ENCODE measurements around the gene EIF1. TPM values are rescaled to one million over a fixed set of nuclear protein-coding genes. Genes with fewer than 3 reads are reported as not detected.

Gene EIF1
- total RNA-seq (2022; extraction: Qiagen RNA extraction; ENCODE audit: low read depth), result 1,218 to 1,665 TPM (median 1,423 TPM) in 5 replicates

DNA sequence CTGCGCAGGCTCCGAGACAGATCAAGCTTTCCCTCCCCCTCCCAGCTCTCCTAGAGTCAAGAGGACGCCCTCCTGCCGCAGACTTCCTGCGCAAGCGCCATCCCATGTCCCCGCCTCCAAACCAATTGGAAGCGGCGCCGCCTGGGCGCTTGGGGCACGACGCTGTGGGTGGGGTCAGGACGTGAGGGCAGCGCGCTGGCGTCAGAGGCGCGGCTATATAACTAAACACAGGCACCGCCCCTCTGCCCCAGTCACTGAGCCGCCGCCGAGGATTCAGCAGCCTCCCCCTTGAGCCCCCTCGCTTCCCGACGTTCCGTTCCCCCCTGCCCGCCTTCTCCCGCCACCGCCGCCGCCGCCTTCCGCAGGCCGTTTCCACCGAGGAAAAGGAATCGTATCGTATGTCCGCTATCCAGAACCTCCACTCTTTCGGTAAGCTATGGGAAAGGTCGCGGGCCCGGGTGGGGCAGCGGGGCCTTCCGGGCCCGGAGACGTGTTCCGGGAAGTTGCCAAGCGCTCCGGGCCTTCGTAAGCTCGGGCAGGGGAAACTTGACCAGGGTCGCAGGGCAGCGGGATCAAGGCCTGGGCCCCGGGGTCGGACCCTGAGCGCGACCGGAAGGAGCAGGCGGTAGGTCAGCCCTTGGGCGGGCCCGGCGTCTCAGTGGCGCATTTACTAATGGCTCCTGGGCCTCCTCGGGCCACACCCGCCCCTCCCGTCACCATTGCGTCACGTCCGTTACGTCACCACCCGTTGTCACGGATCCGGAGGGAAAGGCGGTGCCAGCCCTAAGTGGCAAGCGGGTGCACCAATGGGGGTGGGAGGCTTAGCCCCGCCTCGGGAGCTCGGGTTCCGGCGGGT, at the start of gene EIF1:
Gene EIF1, plus strand, starts transcription at position 245 of the 856 bp plus-strand sequence. Its CDS starts 154 bp downstream, at position 399.

DNA sequence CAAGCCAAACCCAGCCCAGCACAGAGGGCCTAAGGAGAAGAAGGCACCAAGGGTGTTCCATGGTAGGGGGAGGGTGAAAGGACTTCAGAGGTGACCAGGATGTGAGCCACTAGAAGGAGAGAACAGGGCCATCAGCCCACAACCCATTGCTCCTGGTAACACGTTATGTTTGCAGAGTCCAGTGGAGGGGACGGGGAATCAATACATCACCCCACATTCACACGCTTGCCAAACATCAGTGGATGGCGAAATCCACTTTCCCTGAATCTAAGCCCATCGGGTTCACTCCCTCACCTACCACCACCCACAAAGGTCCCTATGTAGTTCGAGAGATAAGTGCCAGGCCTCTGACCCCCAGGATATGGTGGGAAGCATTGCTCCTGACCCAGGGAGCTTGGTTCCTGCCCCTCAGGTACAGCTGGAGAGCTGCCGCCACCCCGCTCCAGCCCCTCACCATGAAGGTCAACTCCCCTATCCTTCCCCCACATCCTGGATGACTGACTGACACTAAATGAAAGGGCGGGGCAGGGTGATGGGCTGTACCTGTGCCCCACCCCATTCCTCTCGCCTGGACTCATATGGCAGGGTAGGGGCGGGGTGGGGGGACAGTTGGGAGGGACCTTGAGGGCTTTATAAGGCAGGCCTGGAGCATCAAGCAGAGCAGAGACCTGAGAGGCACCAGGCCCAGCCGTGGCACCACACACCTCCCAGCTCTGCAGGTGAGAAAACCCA, 23.1 kb downstream of the EIF1 start, which contains the start of gene GAST:
Gene GAST, plus strand, starts transcription at position 663 of the 732 bp plus-strand sequence. CDS start 3,106 bp downstream, outside the sequence.

DNA sequence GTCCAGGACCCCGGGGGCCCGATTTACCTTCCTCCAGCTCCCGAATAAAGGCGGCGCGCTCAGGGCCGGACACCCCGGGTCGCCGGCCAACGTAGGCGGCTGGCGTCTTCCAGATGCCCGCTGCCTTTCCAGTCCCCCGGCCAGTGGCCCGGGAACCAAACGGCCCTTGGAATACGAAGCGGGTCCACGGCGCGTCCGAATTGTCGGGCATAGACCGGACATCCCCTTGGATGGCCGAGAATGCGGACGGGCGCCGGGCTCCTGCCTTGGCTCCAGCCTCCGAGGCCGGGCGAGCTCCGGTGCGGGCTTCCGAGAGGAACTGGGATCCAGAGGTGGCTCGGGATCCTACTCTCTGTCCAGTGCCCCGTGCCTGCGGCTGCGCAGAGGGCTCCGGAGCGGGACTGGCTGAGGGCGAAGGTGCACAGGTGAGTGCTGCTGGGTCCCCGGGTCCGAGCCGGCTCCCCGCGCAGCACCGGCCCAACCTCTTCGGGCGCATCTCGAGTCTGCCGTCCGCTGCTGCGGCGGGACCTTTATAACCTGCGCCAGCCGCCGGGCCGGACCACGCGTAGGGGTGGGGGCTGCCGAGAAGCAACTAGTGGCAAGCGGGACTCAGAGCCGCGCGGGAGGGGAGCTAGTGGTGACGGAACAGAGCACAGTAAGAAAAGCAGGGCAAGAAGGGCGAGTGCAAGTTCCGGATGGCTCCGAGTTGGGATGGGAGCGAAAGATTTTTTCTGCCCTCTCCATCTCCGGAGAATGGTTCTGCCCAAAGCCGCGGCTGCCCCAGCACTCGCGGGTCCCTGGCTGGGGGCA, 45.7 kb downstream of the EIF1 start, which contains the start of gene HAP1:
Gene HAP1, minus strand, starts transcription at position 505 of the 810 bp plus-strand sequence. Its CDS starts 9 bp downstream, at position 496.

Other genes starting within 250 kb of the EIF1 start
- not detected in 5 replicates for gene KRT38, start 247.9 kb upstream of the EIF1 start, total RNA-seq (2022; extraction: Qiagen RNA extraction; ENCODE audit: low read depth)
- gene KRT32, start 221.5 kb upstream of the EIF1 start, total RNA-seq (2022; extraction: Qiagen RNA extraction; ENCODE audit: low read depth), result 0.06 to 0.08 TPM in 2 of 5 replicates, not detected in the others
- gene KRT35, start 207.7 kb upstream of the EIF1 start, total RNA-seq (2022; extraction: Qiagen RNA extraction; ENCODE audit: low read depth), result not detected in 5 replicates
- gene KRT36, start 199.0 kb upstream of the EIF1 start, total RNA-seq (2022; extraction: Qiagen RNA extraction; ENCODE audit: low read depth), result not detected in 5 replicates
- 0.16 to 0.30 TPM (median 0.20 TPM) in 5 replicates for gene KRT13, start 183.3 kb upstream of the EIF1 start, total RNA-seq (2022; extraction: Qiagen RNA extraction; ENCODE audit: low read depth)
- gene KRT15, start 170.0 kb upstream of the EIF1 start, total RNA-seq (2022; extraction: Qiagen RNA extraction; ENCODE audit: low read depth), result 3.5 to 6.2 TPM (median 5.4 TPM) in 5 replicates
- gene KRT19, start 160.6 kb upstream of the EIF1 start, total RNA-seq (2022; extraction: Qiagen RNA extraction; ENCODE audit: low read depth), result 43.9 to 68.3 TPM (median 57.0 TPM) in 5 replicates
- gene KRT9, start 116.8 kb upstream of the EIF1 start, total RNA-seq (2022; extraction: Qiagen RNA extraction; ENCODE audit: low read depth), result not detected in 5 replicates
- gene KRT14, start 102.0 kb upstream of the EIF1 start, total RNA-seq (2022; extraction: Qiagen RNA extraction; ENCODE audit: low read depth), result 0.14 to 0.30 TPM (median 0.16 TPM) in 3 of 5 replicates, not detected in the others
- 0.43 to 0.96 TPM (median 0.73 TPM) in 5 replicates for gene KRT16, start 76.1 kb upstream of the EIF1 start, total RNA-seq (2022; extraction: Qiagen RNA extraction; ENCODE audit: low read depth)
- 0.77 to 1.2 TPM (median 1.1 TPM) in 5 replicates for gene KRT17, start 64.3 kb upstream of the EIF1 start, total RNA-seq (2022; extraction: Qiagen RNA extraction; ENCODE audit: low read depth)
- gene GAST, start 23.4 kb downstream of the EIF1 start, total RNA-seq (2022; extraction: Qiagen RNA extraction; ENCODE audit: low read depth), result 0.14 TPM in 1 of 5 replicates, not detected in the others
- gene HAP1, start 45.8 kb downstream of the EIF1 start, total RNA-seq (2022; extraction: Qiagen RNA extraction; ENCODE audit: low read depth), result 1.2 to 1.9 TPM (median 1.7 TPM) in 5 replicates
- 84.4 to 128 TPM (median 119 TPM) in 5 replicates for gene JUP, start 97.8 kb downstream of the EIF1 start, total RNA-seq (2022; extraction: Qiagen RNA extraction; ENCODE audit: low read depth)
- 28.2 to 40.1 TPM (median 37.2 TPM) in 5 replicates for gene P3H4, start 123.1 kb downstream of the EIF1 start, total RNA-seq (2022; extraction: Qiagen RNA extraction; ENCODE audit: low read depth)
- gene FKBP10, start 124.1 kb downstream of the EIF1 start, total RNA-seq (2022; extraction: Qiagen RNA extraction; ENCODE audit: low read depth), result 94.4 to 120 TPM (median 107 TPM) in 5 replicates
- gene NT5C3B, start 147.3 kb downstream of the EIF1 start, total RNA-seq (2022; extraction: Qiagen RNA extraction; ENCODE audit: low read depth), result 100 to 115 TPM (median 113 TPM) in 5 replicates
- 0.03 TPM in 1 of 5 replicates, not detected in the others for gene KLHL10, start 148.9 kb downstream of the EIF1 start, total RNA-seq (2022; extraction: Qiagen RNA extraction; ENCODE audit: low read depth)
- 2.2 to 4.6 TPM (median 2.8 TPM) in 5 replicates for gene KLHL11, start 176.5 kb downstream of the EIF1 start, total RNA-seq (2022; extraction: Qiagen RNA extraction; ENCODE audit: low read depth)
- 261 to 324 TPM (median 311 TPM) in 5 replicates for gene ACLY, start 230.1 kb downstream of the EIF1 start, total RNA-seq (2022; extraction: Qiagen RNA extraction; ENCODE audit: low read depth)
- 1.1 to 2.4 TPM (median 1.7 TPM) in 5 replicates for gene ODAD4, start 241.7 kb downstream of the EIF1 start, total RNA-seq (2022; extraction: Qiagen RNA extraction; ENCODE audit: low read depth)